HG02678 (cell line): ENCODE data around the gene USP11.
"Not testable (repeated sequence)": the region's sequence is repeated elsewhere in the genome, so short reads cannot be mapped to it uniquely, and the experiment has no call there.

Experiments
- ATAC-seq: cut with Tn5 transposase; IDR thresholded peaks from one replicate; pipeline ENCODE4 v1.9.1; 2021; ENCODE audit warnings: mild to moderate bottlenecking, moderate library complexity; ENCODE audit not compliant: unreplicated experiment

The USP11 gene

GRCh38 chrX:47244676-47245075 is 11.9 kb downstream of the USP11 start:
- no peak for ATAC-seq

GRCh38 chrX:47245156-47245555 is 12.3 kb downstream of the USP11 start:
- ATAC-seq: no peak

- no peak for ATAC-seq
These were observed 14.6 kb downstream of the USP11 start for GRCh38 chrX:47247206-47247998.

- no peak for ATAC-seq
These were observed 15.2 kb downstream of the USP11 start for GRCh38 chrX:47247999-47248320.

GRCh38 chrX:47248576-47248975 is 15.8 kb downstream of the USP11 start:
- ATAC-seq: no peak

- ATAC-seq: no peak
These were observed 17.2 kb downstream of the USP11 start for GRCh38 chrX:47250017-47250347.

GRCh38 chrX:47257620-47258019 is 24.8 kb downstream of the USP11 start:
- ATAC-seq: not testable (repeated sequence)

- no peak for ATAC-seq
These were observed 31.8 kb downstream of the USP11 start for GRCh38 chrX:47264483-47265173.

- ATAC-seq: no peak
These were observed 33.8 kb downstream of the USP11 start for GRCh38 chrX:47266643-47267042.

- no peak for ATAC-seq
These were observed 39.2 kb downstream of the USP11 start for GRCh38 chrX:47272013-47272408.

- ATAC-seq: no peak
These were observed 40.4 kb downstream of the USP11 start for GRCh38 chrX:47273011-47273730.

GRCh38 chrX:47278691-47279090 is 45.9 kb downstream of the USP11 start:
- ATAC-seq: no peak

- ATAC-seq: no peak
These were observed 50.4 kb downstream of the USP11 start for GRCh38 chrX:47283015-47283771.

- not testable (repeated sequence) for ATAC-seq
These were observed 51.8 kb downstream of the USP11 start for GRCh38 chrX:47284616-47285015.

- no peak for ATAC-seq
These were observed 53.1 kb downstream of the USP11 start for GRCh38 chrX:47285836-47286320.

- ATAC-seq: no peak
These were observed 60.3 kb downstream of the USP11 start for GRCh38 chrX:47293106-47293505.

- no peak for ATAC-seq
These were observed 64.1 kb downstream of the USP11 start for GRCh38 chrX:47296766-47297365.

- ATAC-seq: no peak
These were observed 65.1 kb downstream of the USP11 start for GRCh38 chrX:47297874-47298273.
